ENCODE measurements around the gene MECP2.

MECP2 gene

DNA sequence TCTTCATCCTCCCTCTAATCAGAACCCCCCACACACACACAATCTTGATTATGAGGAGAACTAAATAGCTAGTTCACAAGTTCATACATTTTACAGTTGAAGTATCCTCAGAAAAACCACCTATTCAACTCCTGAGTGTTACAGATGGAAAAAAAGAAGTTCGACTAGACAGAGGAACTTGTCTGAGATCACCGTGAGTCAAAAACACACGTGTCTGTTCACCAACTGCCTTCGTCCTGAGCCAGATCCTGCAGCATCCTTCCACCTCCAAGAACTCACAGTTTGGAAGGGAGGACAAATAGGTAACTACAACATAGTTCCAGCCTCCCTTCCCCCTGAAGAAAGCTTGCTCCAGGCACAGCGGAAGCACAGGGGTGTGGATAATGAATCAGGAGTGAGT, 58.9 kb downstream of the MECP2 start:
- DNase-seq = no peak

DNA sequence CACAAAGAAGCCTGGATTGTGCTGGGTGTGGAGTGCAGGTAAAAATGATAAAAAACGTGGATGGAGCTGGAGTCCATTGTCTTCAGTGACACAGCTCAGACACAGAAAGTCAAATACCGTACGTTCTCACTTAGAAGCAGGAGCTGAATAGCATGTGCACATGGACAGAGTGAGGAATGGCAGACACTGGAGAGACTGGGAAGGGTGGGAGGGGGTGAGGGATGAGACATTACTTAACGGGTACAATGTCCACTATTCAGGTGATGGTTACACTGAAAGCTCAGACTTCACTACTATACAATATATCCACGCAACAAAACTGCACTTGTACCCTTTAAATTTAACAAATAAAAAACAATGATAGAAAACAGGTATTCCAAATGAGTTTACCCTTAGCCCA, 59.8 kb downstream of the MECP2 start:
- DNase-seq = no peak

DNA sequence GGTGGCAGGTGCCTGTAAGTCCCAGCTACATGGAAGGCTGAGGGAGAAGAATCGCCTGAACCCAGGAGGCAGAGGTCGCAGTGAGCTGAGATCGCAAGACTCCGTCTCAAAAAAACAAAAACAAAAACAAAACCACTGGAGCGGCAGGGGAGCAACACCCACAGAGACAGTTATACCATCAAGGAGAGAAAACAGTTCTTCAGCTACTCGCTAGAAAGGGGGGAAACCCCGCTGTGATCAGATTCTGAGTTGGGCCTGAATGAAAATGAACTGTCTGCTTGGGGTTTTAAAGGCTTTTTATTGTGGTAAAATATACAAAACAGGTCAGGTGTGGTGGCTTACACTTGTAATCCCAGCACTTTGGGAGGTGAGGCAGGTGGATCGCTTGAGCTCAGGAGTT, 61.0 kb downstream of the MECP2 start:
- DNase-seq = no peak

DNA sequence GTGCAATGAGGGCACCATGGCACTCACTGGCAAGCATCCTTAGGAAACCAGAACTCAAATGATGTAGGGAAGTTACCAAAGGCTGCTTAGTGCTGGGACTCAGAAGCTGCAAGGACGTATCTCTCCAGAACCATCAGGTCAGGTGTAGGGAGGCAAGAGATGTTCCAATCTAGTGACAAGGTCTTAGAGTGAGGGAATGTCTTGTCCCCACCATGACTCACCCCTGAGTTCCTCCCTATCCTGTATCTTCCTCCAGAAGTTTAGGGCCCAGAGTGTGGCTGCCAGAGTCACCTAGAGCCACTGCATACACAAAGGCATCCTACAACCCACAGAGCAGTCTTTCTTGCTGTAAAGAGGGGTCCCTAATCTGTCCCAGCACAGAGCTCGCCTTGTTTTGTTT, 63.7 kb downstream of the MECP2 start:
- DNase-seq = no peak

DNA sequence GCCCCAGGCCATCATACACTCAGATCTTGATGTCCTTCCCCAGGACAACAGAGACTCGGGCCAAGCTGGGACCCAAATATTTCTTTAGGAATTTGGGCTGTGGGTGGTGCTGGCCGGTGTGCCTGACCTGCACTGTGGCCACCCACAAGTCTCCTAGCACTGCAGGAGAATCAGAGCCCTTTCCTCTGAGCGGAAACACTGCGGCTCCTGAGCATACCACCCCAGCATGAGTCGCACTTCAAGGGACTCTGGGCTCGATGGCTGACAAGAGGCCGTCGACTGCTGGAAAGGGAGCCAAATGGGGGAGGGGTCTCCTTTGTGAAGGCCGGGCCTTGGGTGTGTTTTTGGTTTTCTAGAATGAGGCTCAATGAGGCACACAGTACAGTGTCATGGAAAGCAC, 64.9 kb downstream of the MECP2 start:
- no peak for DNase-seq

DNA sequence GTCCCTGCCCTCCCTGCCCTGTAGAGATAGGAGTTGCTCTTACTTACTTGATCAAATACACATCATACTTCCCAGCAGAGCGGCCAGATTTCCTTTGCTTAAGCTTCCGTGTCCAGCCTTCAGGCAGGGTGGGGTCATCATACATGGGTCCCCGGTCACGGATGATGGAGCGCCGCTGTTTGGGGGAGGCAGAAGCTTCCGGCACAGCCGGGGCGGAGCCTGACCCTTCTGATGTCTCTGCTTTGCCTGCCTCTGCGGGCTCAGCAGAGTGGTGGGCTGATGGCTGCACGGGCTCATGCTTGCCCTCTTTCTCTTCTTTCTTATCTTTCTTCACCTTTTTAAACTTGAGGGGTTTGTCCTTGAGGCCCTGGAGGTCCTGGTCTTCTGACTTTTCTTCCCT, 65.4 kb downstream of the MECP2 start:
- no peak for DNase-seq

DNA sequence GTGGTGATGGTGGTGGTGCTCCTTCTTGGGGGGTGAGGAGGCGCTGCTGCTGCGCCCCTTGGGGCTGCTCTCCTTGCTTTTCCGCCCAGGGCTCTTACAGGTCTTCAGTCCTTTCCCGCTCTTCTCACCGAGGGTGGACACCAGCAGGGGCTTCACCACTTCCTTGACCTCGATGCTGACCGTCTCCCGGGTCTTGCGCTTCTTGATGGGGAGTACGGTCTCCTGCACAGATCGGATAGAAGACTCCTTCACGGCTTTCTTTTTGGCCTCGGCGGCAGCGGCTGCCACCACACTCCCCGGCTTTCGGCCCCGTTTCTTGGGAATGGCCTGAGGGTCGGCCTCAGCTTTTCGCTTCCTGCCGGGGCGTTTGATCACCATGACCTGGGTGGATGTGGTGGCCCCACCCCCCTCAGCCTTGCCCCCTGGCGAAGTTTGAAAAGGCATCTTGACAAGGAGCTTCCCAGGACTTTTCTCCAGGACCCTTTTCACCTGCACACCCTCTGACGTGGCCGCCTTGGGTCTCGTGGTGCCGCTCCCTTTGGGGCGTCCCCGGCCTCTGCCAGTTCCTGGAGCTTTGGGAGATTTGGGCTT, 66.7 kb downstream of the MECP2 start:
- DNase-seq = no peak

DNA sequence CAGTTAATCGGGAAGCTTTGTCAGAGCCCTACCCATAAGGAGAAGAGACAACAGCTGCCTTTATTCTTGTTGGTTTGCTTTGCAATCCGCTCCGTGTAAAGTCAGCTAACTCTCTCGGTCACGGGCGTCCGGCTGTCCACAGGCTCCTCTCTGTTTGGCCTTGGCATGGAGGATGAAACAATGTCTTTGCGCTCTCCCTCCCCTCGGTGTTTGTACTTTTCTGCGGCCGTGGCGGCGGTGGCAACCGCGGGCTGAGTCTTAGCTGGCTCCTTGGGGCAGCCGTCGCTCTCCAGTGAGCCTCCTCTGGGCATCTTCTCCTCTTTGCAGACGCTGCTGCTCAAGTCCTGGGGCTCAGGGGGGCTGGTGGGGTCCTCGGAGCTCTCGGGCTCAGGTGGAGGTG, 67.3 kb downstream of the MECP2 start:
- peak in 12 of 56 donors; percentile 9 to 50 (median 24) for DNase-seq

DNA sequence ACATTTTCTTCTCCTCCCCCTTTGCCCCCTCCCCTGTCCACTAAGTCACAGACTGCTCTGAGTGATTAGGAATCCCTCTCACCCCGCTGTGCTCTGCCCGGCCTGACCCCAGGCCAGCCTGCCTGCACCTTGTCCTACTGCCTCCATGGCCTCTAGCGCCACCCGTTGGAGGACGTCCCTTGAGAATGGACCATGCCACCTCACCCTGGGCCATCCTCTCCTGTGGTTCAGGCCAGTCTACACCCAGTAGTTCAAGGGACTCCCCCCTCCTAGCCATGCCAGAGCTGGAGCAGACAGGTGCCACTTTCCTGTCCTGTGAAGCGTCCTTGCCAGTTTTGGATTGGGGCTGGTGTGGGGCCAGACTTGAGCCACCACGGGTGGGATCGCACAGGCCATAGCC, 68.1 kb downstream of the MECP2 start:
- DNase-seq = no peak

DNA sequence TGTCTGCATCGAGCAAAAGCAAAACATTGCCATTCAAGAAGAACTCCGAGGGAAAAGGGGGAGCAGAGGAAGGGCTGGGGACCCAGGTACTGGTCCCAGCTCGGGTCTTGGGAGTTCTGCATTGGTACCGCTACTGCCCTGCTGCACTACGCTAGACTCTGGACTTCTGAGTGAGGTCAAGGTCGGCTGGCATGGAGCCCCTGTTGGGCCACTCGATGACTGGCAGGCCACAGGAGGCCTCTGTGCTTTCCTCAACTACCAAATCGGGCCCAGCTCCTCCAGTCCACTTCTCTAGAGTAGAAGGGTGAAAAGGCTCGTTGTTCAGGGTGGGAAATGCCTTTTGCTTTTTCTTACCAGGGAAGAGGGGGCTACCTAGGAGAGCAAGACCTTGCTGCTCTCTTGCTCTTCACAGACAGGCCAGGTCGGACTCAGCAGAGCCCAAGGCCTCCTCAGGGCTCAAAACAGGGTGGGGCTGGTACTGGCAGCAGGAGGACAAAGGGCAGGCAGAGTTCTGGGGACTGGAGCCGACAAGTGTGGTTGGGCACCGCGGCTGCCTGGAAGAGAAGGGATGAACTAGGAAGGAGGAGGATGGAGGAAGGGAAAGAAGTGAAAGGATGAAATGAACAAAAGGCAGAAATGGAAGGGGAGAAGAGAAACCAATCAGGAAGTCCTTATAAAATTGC, 68.9 kb downstream of the MECP2 start:
- no peak for DNase-seq

DNA sequence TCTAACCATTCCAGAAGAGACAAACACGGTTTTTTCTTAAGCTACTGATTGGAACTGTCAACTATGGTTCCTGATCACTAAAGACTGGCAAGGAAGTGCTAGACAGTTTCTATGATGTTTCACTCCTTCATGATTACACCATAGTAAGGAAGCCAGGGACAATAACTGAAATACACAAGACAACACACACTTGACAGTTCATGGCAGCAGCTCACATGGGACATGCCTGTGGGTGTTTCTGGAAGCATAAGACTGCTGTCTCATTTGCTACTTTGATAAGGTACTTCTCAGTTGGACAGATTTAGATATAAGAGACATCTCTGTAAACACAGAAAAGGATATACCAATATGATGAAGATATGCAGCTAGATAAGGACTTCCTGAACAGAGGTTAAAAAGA, 69.5 kb downstream of the MECP2 start:
- DNase-seq = no peak

DNA sequence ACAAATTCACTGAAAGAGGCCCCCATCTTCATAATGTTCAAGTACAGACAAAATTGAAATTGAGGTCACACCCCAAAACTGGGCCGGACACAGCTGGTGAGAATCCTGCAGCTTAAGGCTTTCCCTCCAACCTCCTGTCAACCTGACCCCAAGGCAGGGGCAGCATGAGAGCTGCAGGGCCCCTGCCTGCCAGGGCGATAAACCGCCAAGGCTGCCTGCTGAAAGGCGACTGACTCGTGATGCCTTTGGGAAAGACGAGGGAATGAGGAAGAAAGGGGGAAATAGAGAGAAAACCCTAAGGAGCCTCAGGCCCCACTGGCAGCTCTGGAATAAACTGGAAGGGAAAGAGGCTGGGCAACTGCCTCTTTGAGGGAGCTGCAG, 70.5 kb downstream of the MECP2 start:
- no peak for DNase-seq

DNA sequence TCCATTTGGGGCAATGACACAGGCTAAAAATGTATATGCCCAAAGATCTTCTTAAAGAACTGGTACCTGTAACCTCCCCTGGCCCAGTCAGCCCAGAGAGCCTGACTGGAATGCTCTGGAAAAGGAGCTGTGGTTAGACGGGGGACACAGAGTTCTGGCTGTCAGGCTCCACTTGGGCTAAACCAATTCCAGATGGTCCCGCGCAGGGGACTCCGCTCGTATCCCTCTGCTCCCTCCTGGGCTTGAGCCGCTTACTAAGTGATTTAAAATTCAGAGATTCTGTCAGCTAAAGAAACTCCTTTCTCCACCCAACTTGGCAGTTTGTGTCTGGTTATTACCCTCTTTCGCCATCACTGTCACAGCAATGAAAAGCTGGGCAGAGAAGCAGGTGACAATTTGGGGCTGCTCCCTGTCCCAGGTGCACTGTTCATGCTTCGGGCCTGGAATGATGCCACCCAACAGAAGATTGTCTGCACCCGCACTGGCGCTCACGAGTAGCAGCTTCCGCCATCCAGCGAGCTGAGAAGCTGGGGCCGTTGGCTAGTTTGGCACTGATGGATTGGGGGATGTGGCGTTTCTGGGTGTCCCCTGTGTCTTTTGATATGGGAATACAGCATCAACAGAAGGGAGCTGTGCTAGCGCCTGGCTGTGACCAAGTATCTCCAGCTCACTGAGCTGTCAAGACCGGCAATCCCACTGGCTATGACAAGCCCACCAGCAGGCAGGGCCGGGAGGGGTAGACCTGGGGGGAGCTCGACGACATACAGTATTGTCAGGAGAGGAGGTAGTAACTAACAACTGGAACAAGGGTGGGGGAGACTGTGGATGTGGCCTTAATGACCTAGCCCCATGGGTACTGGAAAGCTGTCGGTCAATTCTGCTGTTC, 71.1 kb downstream of the MECP2 start:
- no peak for DNase-seq

DNA sequence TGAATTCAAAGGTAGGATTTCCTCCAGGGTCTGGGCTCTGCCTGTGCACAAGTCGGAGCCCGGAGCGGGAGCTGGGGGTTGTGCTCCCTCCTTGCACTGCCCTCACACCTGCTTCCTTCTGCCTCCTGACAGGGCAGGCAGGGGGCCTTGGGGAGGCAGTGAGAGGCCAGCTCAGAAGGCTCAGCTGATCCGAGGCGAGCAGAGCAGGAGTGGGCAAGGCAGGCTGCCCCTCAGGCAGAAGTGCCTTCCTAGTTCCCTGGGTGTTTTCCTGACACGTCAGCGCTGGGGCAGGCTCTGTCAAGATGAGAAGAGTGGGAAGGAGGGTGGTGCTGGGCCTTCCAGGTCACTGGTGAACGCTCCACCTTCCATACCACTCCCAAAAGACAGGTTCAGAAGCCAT, 72.3 kb downstream of the MECP2 start:
- DNase-seq = no peak

DNA sequence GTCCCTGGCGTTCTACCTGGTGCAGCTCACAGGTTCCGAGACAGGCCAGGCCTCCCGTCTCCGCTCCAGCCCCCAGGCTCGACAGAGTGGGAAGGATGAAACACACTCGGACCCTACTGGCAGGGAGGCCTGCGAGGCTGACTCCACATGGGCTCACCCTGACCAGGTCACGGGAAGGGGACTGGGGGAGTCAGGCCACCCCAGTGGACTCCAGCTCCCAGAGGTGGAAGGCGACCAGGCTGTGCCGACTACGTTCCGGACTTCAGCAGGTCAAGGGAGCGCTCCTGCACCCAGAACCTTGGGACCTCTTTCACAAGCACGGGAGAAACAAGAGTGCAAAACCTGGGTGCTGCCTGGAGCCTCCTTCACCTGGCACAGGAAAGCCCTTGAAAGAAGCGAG, 73.2 kb downstream of the MECP2 start:
- no peak for DNase-seq

DNA sequence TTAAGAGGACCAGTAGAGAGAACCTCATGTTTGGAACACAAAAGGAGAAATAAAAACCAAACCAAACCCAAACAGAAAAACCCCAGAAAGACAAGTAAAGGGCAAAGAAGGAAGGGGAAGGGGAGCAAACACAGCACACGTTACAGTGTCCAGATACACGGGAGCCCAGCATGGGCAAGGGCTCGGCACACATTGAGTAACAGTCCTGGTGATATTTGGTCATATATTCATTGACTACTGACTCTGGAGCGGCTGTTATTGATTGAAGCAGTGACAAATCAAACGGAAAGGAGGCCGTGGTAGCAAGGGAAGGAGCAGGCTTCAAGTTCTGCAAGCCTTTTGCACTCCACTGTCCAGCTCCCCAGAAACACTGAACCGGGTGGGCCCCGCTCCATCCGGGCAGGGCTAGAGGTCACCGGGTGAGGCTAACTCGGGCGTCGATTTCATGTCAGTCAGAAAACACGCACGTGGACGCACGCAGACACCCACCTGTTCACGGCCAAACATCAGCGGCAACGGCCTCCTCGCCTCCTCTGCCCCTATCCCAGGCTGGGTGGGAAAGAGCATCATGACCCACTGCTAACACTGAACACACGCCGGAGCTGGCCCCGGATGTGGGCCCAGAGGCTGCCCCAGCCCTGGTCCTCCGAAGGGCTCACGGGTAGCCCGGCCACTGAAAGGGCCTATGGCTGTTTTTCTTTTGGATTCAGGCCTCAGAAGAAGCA, 74.1 kb downstream of the MECP2 start:
- DNase-seq = no peak

DNA sequence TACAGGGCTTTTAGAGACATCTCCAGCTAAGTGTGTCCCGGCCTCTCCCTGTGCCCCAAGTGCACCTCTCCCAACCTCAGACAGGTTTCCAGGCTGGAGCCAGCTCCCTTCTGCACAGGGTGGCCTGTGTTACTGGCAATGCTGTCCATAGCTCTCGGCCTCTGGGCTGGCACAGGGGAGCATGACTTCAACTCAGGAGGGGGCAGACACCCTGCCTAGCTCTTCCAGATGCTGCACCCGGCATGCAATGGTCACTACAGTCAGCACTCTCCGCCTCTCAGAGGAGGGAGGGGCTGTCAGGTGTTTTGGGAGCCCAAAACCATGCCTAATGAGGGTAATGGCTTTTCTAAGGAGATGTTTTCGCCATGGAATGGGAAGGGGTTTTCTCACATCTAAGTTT, 75.4 kb downstream of the MECP2 start:
- no peak for DNase-seq

DNA sequence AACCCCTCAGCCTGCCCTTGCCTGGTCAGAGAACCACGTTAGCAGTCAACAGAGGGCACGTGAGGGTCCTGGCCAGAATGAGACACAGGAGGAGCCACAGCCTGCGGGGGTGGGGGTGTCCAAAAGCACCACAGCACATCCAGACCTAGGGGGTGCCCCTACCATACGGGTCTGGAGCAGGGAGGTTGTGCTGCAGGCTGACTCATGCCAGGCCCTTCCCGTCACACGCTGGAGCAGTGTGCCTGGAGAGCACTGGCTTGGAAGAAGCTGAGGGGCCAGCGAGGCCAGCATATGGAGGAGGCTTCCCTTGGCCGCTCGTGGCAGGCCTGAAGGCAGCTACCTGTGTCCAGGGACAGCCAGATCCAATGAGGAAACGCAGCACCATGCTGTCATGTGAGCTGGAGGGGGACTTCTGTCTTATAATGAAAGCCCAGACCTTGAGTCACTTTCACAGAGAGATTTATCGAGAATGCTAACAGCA, 76.3 kb downstream of the MECP2 start:
- no peak for DNase-seq

DNA sequence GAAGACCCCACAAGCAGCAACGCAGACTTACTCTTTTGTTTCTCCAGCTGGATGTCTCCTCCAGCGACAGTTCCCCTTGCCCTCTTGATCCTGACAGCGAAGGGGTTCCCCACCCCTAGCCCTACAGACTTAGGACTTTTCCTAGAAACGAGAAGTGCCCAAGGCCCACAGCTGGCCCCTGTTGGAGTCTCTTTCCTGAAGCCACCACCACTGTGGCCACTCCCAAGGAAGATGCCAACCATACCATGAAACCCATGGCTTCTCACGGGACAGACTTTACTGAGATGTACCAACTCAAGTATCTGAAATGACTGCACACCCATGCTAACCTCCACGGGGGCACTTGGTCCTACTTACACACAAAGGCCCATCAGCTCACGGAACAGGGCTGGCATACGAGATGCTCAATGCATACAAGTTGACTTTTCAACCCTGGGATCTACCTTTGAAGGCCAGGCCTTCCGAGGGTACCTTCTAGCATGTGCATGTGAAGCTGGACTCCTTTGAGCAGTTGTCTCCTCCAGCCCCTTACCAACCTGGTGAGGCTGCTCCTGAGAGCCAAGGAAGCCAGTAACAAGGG, 76.9 kb downstream of the MECP2 start:
- DNase-seq = no peak

DNA sequence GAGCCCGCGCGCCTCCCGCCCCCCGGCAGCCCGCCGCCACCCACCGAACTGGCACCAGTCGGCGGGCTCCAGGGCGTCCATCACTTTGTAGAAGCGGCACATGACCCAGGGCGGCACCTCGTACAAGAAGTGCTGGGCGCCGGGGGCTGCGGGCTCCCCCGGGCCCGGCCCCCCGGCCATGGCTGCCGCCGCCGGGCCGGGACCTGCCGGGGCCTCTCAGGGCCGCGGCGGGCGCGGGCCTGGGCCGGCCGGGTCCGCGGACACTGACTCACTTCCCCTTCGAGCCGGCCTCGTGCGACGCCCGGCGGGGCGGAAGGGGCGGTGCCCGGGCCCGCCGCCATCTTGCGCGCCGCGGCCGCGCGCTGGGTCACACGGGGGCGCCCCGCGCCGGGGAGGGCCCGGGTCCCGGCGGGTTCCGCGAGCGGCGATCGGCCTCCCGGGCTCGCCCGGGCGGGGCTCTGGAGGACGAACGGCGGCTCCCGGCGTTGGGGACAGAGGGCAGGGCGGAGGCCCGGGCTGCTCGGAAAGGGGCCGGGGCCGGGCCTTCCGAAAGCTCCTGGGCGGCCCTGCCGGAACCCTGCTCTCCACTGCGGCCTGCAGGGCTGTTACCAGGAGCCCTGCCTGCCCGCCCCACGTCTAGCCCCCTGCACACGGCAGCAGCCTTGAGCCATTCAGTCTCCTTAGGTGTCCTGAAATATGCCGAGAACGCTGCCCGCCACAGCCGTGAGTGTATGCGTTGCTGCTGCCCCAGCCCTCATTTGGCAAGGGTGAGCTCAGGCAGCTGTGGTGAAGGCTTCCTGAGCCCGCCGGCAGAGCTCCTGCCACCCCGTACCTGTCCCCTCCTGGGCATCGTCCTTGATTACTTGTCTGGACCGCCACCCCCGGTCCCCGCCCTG, 77.6 kb downstream of the MECP2 start, which contains the start of gene IRAK1:
TSS of gene IRAK1 (minus strand) at position 270 of the 896 bp plus-strand sequence. CDS start at position 180, 90 bp downstream.
- DNase-seq = peak in 23 of 56 donors; percentile 3 to 65 (median 20)
